AG10803 (cell line): ENCODE results near the gene CELF2.
"Not testable (repeated sequence)": the region's sequence is repeated elsewhere in the genome, so short reads cannot be mapped to it uniquely, and the experiment has no call there.

ENCODE experiments used
- DNase-seq: peaks from one replicate; pipeline ENCODE4 v3.0.0; 2010; ENCODE audit warnings: low read depth
- H3K4me3 ChIP-seq: 2 replicates; pipeline ENCODE4 v1.5.1; 2011; ENCODE audit warnings: mild to moderate bottlenecking, low read length, control low read depth
- CTCF ChIP-seq: conservative IDR thresholded peaks from 2 replicates; pipeline ENCODE4 v1.5.1; 2011; ENCODE audit warnings: mild to moderate bottlenecking, low read length, control low read depth, inconsistent platforms

The CELF2 gene

GRCh38 chr10:11119843-11120242, 102.2 kb downstream of the CELF2 start:
- H3K4me3 ChIP-seq, result no peak overlapping the region
- no peak for DNase-seq
- no peak for TF ChIP-seq CTCF

GRCh38 chr10:11120711-11121110, 103.0 kb downstream of the CELF2 start:
- TF ChIP-seq CTCF, result no peak
- no peak for DNase-seq
- no peak overlapping the region for H3K4me3 ChIP-seq

GRCh38 chr10:11123892-11124291, 106.2 kb downstream of the CELF2 start:
- H3K4me3 ChIP-seq, DNase-seq: not testable (repeated sequence)

- no peak overlapping the region for H3K4me3 ChIP-seq
- TF ChIP-seq CTCF, result no peak
- no peak for DNase-seq
Measured at GRCh38 chr10:11125004-11125403, 107.3 kb downstream of the CELF2 start.

- not testable (repeated sequence) for DNase-seq, H3K4me3 ChIP-seq
Measured at GRCh38 chr10:11127017-11127416, 109.3 kb downstream of the CELF2 start.

- no peak for DNase-seq
- no peak overlapping the region for H3K4me3 ChIP-seq
- TF ChIP-seq CTCF, result no peak
Measured at GRCh38 chr10:11131112-11131639, 113.5 kb downstream of the CELF2 start.

- no peak overlapping the region for H3K4me3 ChIP-seq
- TF ChIP-seq CTCF, result no peak
- no peak for DNase-seq
Measured at GRCh38 chr10:11134411-11134810, 116.7 kb downstream of the CELF2 start.

GRCh38 chr10:11135709-11136108, 118.0 kb downstream of the CELF2 start:
- TF ChIP-seq CTCF, result no peak
- no peak overlapping the region for H3K4me3 ChIP-seq
- no peak for DNase-seq
